Body of pancreas (tissue), 4 donors: ENCODE measurements around the gene TMEM174.

Experiments used
- CTCF ChIP-seq, 7 experiments: fragments of 450-650 bp in 4 of 7; fragments of 200-600 bp in 3 of 7; sonication (generic) in 3 of 7; IDR thresholded peaks; one replicate each; pipeline ENCODE4 v1.5.1; 2016 to 2019; ENCODE audit warnings: antibody characterized with exemption in 7 of 7
- POLR2A ChIP-seq, 3 donors: fragments of 450-650 bp; IDR thresholded peaks; one replicate each; pipeline ENCODE4 v1.6.1; 2016; ENCODE audit warnings: antibody characterized with exemption in 3 of 3, mild to moderate bottlenecking in 2 of 3

- TF ChIP-seq CTCF (IDR thresholded peaks at IDR 0.05) (no peak), POLR2A (IDR thresholded peaks at IDR 0.05) (no peak)
These were observed at the start of gene TMEM174 for GRCh38 chr5:73172951-73173350.
